Midbrain (tissue), 1 donor: ENCODE data around the gene SPAG8.

Experiments
- DNase-seq: peaks from one replicate; lab custom pipeline; 2025; lab: John Stamatoyannopoulos, UW

Gene SPAG8

DNA sequence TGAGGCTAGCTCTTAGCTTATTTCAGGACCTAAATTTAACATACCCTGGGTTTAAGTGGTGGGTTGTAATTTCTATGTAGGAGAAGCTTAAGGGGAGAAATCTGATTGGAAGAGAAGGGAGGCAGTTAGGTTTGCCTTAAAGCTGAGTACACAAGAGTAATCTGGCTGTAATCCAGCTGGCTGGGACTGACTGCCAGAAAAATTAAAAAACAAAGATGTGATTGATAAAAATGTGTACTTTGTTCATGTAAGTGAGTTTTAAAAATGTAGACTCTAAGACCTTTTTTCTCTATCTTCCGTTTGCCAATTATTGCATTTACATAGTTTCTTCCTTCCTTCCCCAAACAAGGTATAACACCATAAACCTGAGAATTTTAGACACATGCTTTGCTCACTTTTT is 40.5 kb downstream of the SPAG8 start:
- DNase-seq = no peak

- no peak for DNase-seq
These were observed 41.0 kb downstream of the SPAG8 start for GRCh38 chr9:35771075-35771433.

GRCh38 chr9:35769763-35770162 is 42.3 kb downstream of the SPAG8 start:
- DNase-seq = no peak

DNA sequence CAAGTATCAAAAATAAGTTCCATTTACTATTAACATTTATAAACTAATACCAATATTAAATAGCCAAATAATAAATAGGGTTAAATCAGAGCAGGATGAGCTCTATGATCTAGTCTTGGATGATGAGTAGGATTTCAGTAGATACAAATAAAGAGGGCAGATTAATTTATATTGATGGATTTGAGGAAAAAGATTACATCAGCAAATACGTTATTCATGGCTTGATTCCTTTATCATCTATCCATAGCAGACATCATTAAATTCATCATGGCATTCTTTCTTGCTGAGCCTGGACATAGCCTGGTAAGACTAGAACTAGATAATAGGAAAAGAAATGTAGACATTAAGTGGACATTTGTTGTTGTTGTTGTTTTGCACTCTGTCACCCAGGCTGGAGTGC is 44.6 kb downstream of the SPAG8 start:
- no peak for DNase-seq

- no peak for DNase-seq
These were observed 45.1 kb downstream of the SPAG8 start for GRCh38 chr9:35766997-35767396.

DNA sequence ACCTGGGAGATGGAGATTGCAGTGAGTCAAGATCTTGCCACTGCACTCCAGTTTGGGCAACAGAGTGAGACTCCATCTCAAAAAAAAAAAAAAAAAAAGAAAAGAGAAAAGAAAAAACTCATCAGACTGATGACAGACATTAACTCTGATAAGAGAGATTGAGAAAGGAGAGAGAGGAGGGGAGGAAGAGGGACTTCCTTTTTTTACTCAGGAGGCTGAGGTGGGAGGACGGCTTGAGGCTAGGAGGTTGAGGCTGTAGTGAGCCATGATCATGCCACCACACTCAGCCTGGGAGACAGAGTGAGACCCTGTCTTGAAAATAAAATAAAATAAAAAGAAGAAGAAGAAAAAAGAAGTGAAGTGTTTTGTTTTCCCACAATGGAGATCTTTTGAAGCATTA is 48.3 kb downstream of the SPAG8 start:
- no peak for DNase-seq

GRCh38 chr9:35763181-35763580 is 48.9 kb downstream of the SPAG8 start:
- DNase-seq = no peak

DNA sequence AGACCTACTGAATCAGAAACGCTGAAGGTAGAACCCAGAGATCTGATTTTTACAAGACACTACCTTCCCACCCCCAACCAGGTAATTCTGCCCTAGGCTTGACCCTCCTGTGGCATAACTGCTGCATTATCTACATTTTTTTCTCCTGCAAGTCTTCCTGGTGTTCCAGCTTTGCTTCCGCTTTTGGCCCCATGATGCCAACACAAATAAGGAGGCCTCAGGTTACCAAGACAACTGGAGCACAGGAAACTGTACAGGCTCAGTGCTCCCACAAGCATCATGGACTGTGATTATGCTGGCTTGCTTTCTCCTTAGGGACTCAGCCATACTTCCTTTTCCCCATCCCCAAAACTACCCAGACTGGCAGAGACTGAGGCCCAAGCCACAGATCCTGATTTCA is 51.4 kb downstream of the SPAG8 start:
- DNase-seq = no peak

DNA sequence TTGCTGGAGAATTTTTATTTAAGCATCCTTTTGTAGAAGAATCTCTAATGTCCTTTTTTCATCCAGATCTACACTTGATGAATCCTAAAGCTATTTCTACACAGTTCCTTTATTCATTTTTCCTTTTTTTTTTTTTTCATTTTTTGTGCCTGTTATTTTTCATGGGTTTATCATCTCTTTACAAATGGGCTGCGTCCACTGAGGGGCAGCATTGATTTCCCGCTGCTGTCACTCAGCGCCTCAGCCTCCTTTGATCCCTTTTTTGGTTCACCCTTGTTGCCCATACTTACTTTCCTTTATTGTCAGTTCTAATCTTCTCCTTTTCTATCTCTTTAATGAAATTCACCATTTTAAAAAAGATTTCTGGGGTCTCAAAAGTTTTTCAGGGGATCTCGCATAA is 52.3 kb downstream of the SPAG8 start:
- no peak for DNase-seq
